ENCODE measurements around the gene TTC9C. TPM values are rescaled to one million over a fixed set of nuclear protein-coding genes. Genes with fewer than 3 reads are reported as not detected.

The TTC9C gene
- total and polyA plus RNA-seq, 9 donors = 27.1 to 35.4 (median 29.4) TPM

GRCh38 chr11:62708392-62708791, 19.9 kb upstream of the TTC9C start:
- Histone ChIP-seq H3K4me1 (ENCODE audit: control insufficient read depth, insufficient read depth, low read length) (peaks cover 43% of the 10 kb centered on the region), H3K27ac (ENCODE audit: low read length) (peak overlapping the region; percentile 86), H3K4me3 (ENCODE audit: low read length) (peak overlapping the region; percentile 57), H3K27me3 (ENCODE audit: control insufficient read depth, insufficient read depth, low read length) (no peaks in the 10 kb centered on the region), H3K9me3 (replicated peaks; ENCODE audit: control insufficient read depth, low read depth, low read length) (no peaks in the 10 kb centered on the region), H3K36me3 (ENCODE audit: control insufficient read depth, insufficient read depth, low read length) (peaks cover 34% of the 10 kb centered on the region)
- no peak for DNase-seq
- 80% methylated on average over 5 of the region's 5 CpGs for WGBS (ENCODE audit: insufficient coverage)

GRCh38 chr11:62708793-62709192, 19.5 kb upstream of the TTC9C start:
- DNase-seq = no peak
- H3K27ac ChIP-seq (ENCODE audit: low read length) = peak overlapping the region; percentile 86
- H3K36me3 ChIP-seq (ENCODE audit: control insufficient read depth, insufficient read depth, low read length) = peaks cover 38% of the 10 kb centered on the region
- no peaks in the 10 kb centered on the region for H3K9me3 ChIP-seq (replicated peaks; ENCODE audit: control insufficient read depth, low read depth, low read length)
- WGBS (ENCODE audit: insufficient coverage) = no CpG with 5 or more reads among the region's 7 CpGs
- H3K27me3 ChIP-seq (ENCODE audit: control insufficient read depth, insufficient read depth, low read length) = no peaks in the 10 kb centered on the region
- H3K4me1 ChIP-seq (ENCODE audit: control insufficient read depth, insufficient read depth, low read length) = peaks cover 43% of the 10 kb centered on the region
- peak overlapping the region; percentile 57 for H3K4me3 ChIP-seq (ENCODE audit: low read length)

- H3K27me3 ChIP-seq (ENCODE audit: control insufficient read depth, insufficient read depth, low read length) = no peaks in the 10 kb centered on the region
- peaks cover 43% of the 10 kb centered on the region for H3K4me1 ChIP-seq (ENCODE audit: control insufficient read depth, insufficient read depth, low read length)
- peak overlapping the region; percentile 86 for H3K27ac ChIP-seq (ENCODE audit: low read length)
- H3K4me3 ChIP-seq (ENCODE audit: low read length) = peak overlapping the region; percentile 57
- no peaks in the 10 kb centered on the region for H3K9me3 ChIP-seq (replicated peaks; ENCODE audit: control insufficient read depth, low read depth, low read length)
- peaks cover 43% of the 10 kb centered on the region for H3K36me3 ChIP-seq (ENCODE audit: control insufficient read depth, insufficient read depth, low read length)
- WGBS (ENCODE audit: insufficient coverage) = 3% methylated on average over 28 of the region's 47 CpGs
- DNase-seq = peak; percentile 100
Measured at GRCh38 chr11:62709247-62710000, 18.9 kb upstream of the TTC9C start.

- Histone ChIP-seq H3K4me3 (ENCODE audit: low read length) (peak overlapping the region; percentile 57), H3K27ac (ENCODE audit: low read length) (peak overlapping the region; percentile 86), H3K27me3 (ENCODE audit: control insufficient read depth, insufficient read depth, low read length) (no peaks in the 10 kb centered on the region), H3K4me1 (ENCODE audit: control insufficient read depth, insufficient read depth, low read length) (peaks cover 41% of the 10 kb centered on the region), H3K36me3 (ENCODE audit: control insufficient read depth, insufficient read depth, low read length) (peaks cover 47% of the 10 kb centered on the region), H3K9me3 (replicated peaks; ENCODE audit: control insufficient read depth, low read depth, low read length) (no peaks in the 10 kb centered on the region)
- DNase-seq = peak; percentile 61
- 58% methylated on average over 4 of the region's 7 CpGs for WGBS (ENCODE audit: insufficient coverage)
Measured at GRCh38 chr11:62710001-62710345, 18.3 kb upstream of the TTC9C start.

GRCh38 chr11:62712276-62712812, 15.9 kb upstream of the TTC9C start:
- 100% methylated on average over 1 of the region's 6 CpGs for WGBS (ENCODE audit: insufficient coverage)
- no peak overlapping the region for H3K4me3 ChIP-seq (ENCODE audit: low read length)
- DNase-seq = no peak
- no peaks in the 10 kb centered on the region for H3K27me3 ChIP-seq (ENCODE audit: control insufficient read depth, insufficient read depth, low read length)
- no peaks in the 10 kb centered on the region for H3K9me3 ChIP-seq (replicated peaks; ENCODE audit: control insufficient read depth, low read depth, low read length)
- peaks cover 22% of the 10 kb centered on the region for H3K4me1 ChIP-seq (ENCODE audit: control insufficient read depth, insufficient read depth, low read length)
- H3K36me3 ChIP-seq (ENCODE audit: control insufficient read depth, insufficient read depth, low read length) = peaks cover 66% of the 10 kb centered on the region
- no peak overlapping the region for H3K27ac ChIP-seq (ENCODE audit: low read length)

- no peaks in the 10 kb centered on the region for H3K27me3 ChIP-seq (ENCODE audit: control insufficient read depth, insufficient read depth, low read length)
- WGBS (ENCODE audit: insufficient coverage) = no CpG with 5 or more reads among the region's 3 CpGs
- no peak for DNase-seq
- H3K4me3 ChIP-seq (ENCODE audit: low read length) = no peak overlapping the region
- no peaks in the 10 kb centered on the region for H3K9me3 ChIP-seq (replicated peaks; ENCODE audit: control insufficient read depth, low read depth, low read length)
- no peak overlapping the region for H3K27ac ChIP-seq (ENCODE audit: low read length)
- peaks cover 19% of the 10 kb centered on the region for H3K4me1 ChIP-seq (ENCODE audit: control insufficient read depth, insufficient read depth, low read length)
- H3K36me3 ChIP-seq (ENCODE audit: control insufficient read depth, insufficient read depth, low read length) = peaks cover 68% of the 10 kb centered on the region
Measured at GRCh38 chr11:62712861-62713260, 15.4 kb upstream of the TTC9C start.

- H3K4me3 ChIP-seq (ENCODE audit: low read length) = no peak overlapping the region
- H3K9me3 ChIP-seq (replicated peaks; ENCODE audit: control insufficient read depth, low read depth, low read length) = no peaks in the 10 kb centered on the region
- H3K27me3 ChIP-seq (ENCODE audit: control insufficient read depth, insufficient read depth, low read length) = no peaks in the 10 kb centered on the region
- no peak overlapping the region for H3K27ac ChIP-seq (ENCODE audit: low read length)
- no peak for DNase-seq
- peaks cover 16% of the 10 kb centered on the region for H3K4me1 ChIP-seq (ENCODE audit: control insufficient read depth, insufficient read depth, low read length)
- H3K36me3 ChIP-seq (ENCODE audit: control insufficient read depth, insufficient read depth, low read length) = peaks cover 73% of the 10 kb centered on the region
- 83% methylated on average over 1 of the region's 2 CpGs for WGBS (ENCODE audit: insufficient coverage)
Measured at GRCh38 chr11:62713343-62713742, 14.9 kb upstream of the TTC9C start.

- Histone ChIP-seq H3K36me3 (ENCODE audit: control insufficient read depth, insufficient read depth, low read length) (peaks cover 86% of the 10 kb centered on the region), H3K4me3 (ENCODE audit: low read length) (no peak overlapping the region), H3K27me3 (ENCODE audit: control insufficient read depth, insufficient read depth, low read length) (no peaks in the 10 kb centered on the region), H3K4me1 (ENCODE audit: control insufficient read depth, insufficient read depth, low read length) (peaks cover 2% of the 10 kb centered on the region), H3K9me3 (replicated peaks; ENCODE audit: control insufficient read depth, low read depth, low read length) (no peaks in the 10 kb centered on the region), H3K27ac (ENCODE audit: low read length) (no peak overlapping the region)
- WGBS (ENCODE audit: insufficient coverage) = 77% methylated on average over 9 of the region's 24 CpGs
- DNase-seq = no peak
Measured at GRCh38 chr11:62715150-62716130, 12.8 kb upstream of the TTC9C start.

- DNase-seq = no peak
- H3K4me3 ChIP-seq (ENCODE audit: low read length) = no peak overlapping the region
- WGBS (ENCODE audit: insufficient coverage) = 100% methylated on average over 2 of the region's 5 CpGs
- H3K27me3 ChIP-seq (ENCODE audit: control insufficient read depth, insufficient read depth, low read length) = no peaks in the 10 kb centered on the region
- no peaks in the 10 kb centered on the region for H3K4me1 ChIP-seq (ENCODE audit: control insufficient read depth, insufficient read depth, low read length)
- no peaks in the 10 kb centered on the region for H3K9me3 ChIP-seq (replicated peaks; ENCODE audit: control insufficient read depth, low read depth, low read length)
- H3K36me3 ChIP-seq (ENCODE audit: control insufficient read depth, insufficient read depth, low read length) = peaks cover 87% of the 10 kb centered on the region
- no peak overlapping the region for H3K27ac ChIP-seq (ENCODE audit: low read length)
Measured at GRCh38 chr11:62716206-62716605, 12.1 kb upstream of the TTC9C start.

- DNase-seq = no peak
- peaks cover 88% of the 10 kb centered on the region for H3K36me3 ChIP-seq (ENCODE audit: control insufficient read depth, insufficient read depth, low read length)
- H3K4me1 ChIP-seq (ENCODE audit: control insufficient read depth, insufficient read depth, low read length) = no peaks in the 10 kb centered on the region
- no peaks in the 10 kb centered on the region for H3K27me3 ChIP-seq (ENCODE audit: control insufficient read depth, insufficient read depth, low read length)
- H3K4me3 ChIP-seq (ENCODE audit: low read length) = no peak overlapping the region
- no peaks in the 10 kb centered on the region for H3K9me3 ChIP-seq (replicated peaks; ENCODE audit: control insufficient read depth, low read depth, low read length)
- 92% methylated on average over 9 of the region's 11 CpGs for WGBS (ENCODE audit: insufficient coverage)
- no peak overlapping the region for H3K27ac ChIP-seq (ENCODE audit: low read length)
Measured at GRCh38 chr11:62716816-62717215, 11.5 kb upstream of the TTC9C start.
